Activated CD8-positive, alpha-beta memory T cell treated with anti-CD3 and anti-CD28 coated beads for 4 hours (primary cell): Measurements from ENCODE around the gene UBR4.
"Not testable (repeated sequence)": the region's sequence is repeated elsewhere in the genome, so short reads cannot be mapped to it uniquely, and the experiment has no call there.

Experiments used
- DNase-seq, 2 donors: peaks; one replicate each; pipeline ENCODE4 v3.0.0-alpha.2; 2020; ENCODE audit warnings: low read depth in 2 of 2

Gene UBR4

DNA sequence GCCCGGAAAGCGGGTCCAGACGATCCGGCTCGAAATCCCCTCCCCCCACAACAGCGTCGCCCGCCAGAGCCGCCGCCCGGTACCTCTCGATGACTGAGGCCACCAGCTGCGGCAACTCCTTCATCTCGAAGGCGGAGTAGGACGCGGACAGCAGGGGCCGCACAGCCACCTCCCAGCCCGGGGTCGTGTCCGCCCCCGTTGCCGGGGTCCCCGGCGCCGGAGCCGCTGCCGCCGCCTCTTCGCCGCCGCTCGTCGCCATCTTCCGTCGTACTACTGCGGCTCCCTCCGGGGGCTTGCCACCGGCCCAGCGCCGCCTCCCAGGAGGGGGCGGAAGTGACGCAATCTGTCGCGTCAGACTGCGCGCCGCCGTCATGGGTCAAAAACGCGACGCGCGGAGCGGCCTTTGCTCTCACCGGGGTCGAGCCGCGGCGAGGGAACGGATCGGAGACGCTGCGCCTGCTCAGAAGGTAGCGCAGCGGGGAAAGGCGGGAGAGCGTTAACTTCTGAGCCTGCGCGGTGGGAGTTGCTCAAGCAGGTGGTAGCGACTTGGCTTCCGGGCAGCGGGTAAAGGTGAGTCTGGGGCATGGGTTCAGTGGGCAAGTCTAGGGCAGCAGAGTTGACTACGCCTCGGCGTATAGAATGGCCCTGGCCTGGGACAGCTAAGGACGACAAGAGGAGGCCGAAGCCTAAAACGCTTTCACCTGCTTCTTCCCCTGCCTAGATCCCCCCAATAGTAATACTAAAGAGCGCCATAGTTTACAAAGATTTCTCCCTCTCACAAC lies at the start of gene UBR4:
Gene UBR4 (minus strand): TSS at position 277 of the 782 bp plus-strand sequence. CDS start 18 bp downstream, at position 259.
- DNase-seq = peak; percentile 92 to 95

DNA sequence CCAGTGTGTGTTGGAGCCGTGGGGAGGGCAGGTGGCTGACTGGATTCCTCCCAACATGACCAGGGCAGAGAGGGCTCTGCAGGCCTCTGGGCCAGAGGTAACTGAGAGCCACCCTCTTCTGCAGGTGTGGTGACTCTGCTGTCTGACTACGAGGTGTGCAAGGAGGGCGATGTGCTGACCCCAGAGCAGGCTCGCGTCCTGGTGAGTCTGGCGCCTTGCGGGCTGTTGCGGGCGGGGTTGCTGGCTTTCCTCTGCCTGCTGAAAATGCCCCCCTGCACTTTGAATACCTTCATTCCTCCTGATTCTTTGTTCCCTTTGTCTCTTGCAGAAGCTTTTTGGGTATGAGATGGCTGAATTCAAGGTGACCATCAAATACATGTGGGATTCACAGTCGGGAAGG lies 48.3 kb upstream of the UBR4 start:
- DNase-seq = no peak

DNA sequence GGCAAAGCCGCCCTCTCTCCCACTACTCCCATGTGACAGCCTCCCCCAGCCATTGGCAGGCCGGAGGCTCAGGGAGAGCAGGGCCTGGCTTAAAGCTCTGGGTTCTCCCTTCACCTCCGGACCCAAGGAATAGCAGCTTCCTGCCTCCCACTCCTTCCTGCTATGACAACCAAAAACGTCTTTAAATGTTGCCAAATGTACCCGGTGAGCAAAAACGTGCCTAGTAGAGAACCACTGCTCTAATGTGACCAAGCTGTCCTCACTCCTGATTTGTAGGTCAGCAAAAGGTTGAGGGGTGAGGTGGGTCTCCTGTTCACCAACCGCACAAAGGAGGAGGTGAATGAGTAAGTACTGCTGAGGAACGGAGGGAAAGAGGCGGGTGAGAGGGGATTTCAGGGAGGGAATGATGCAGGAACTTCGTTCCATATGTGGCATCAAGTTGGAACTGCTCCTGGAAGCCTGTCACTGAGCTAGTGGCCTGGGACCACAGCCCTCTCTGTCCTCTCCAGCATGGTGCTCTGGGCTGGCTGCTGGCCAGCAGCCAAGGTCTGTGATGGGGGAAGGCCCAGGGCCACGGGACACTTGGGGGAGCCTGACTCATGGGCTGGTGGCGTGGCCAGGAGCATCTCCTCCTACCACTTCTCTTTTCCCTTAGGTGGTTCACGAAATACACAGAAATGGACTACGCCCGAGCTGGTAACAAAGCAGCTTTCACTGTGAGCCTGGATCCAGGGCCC lies 47.3 kb upstream of the UBR4 start:
- no peak for DNase-seq

DNA sequence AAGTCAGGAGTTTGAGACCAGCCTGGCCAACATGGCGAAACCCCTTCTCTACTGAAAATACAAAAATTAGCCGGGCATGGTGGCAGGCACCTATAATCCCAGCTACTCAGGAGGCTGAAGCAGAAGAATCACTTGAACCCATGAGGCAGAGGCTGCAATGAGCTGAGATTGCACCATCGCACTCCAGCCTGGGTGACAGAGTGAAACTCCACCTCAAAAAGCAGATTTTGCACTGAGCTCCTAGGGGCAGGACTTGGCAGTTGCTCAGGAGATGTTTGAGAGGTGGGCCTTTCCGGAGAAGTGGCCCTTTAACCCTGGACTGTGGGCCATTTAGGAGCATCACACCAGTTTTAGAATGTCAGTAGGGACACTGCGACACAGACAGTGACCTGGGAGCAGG lies 46.2 kb upstream of the UBR4 start:
- DNase-seq = not testable (repeated sequence)

DNA sequence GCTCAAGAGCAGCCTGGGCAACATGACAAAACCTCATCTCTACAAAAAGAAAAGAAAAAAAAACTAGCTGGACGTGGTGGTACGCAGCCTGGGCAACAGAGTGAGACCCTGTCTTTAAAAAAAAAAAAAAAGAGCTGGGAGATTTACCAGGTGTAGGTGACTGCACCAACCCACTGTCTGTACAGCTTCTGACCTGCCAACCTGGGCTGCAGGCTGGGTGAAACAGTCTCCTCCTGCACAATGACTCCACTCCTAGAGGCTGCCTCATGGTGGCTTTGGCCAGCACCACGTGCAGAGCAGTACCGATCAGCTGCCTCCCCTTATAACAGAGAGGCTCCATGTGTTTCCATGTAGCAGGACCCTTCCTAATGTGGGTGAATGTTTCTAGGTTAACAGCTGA lies 45.2 kb upstream of the UBR4 start:
- DNase-seq = no peak

DNA sequence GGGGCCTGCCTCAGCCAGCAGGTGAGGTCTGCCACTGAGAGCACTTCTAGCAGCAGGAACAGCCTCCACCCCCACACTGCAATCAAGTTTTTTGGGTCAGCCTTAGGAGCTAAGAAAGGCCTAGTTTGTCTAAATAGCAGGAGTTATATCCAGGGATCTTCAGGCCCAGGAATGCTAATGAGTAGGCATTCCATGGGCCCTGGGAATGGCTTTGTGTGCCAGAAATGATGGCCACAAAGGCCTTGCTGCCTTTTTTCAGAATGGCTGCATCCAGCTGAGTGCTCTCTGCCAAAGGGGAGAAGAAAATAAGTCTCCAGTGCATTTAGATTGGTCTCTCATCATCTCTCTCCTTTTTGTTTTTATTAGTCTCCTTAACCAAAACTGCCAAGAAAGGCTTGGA lies 44.4 kb upstream of the UBR4 start:
- DNase-seq = no peak

DNA sequence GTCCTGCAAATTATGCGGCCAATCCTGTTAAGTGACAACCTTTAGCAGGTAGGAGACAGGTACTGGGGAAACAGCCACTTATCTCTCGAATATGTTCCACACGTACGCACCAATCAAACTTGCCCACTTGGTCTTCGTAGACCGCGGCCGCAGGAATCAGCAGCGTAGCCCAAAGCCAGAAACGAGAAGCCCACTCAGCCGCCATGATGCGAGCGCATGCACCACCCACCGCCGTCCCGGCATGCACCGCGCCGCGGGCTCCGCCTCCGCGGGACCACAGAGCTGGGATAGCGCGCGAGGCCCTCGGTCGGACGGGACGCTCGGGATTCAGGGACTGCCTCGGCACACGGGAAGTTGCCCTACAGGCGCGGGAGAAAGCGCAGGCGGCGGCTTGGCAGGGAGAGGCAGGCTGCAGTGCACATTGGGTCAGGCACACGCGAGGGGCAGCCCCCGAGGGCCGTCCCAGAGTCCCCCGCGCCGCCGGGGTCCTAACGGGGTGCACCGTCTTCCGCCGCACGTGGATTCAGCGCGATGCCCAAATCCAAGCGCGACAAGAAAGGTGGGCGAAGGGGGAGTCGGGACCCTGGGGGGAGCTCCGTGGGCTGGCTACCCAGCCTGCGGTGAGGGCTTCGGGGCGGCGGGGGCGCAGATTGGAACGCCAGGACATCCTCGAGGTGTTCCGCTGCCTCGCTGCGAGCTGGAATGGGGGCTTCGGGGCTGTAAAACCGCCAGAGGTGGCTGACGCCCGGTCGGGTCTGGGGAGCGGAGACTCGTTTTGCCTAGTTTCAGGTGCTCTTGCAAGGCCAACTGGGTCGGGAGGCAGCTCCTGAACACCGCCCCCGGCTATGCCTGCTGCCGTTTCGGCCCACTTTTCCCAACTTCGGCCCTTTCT lies 41.5 kb upstream of the UBR4 start, which contains the start of the genes EMC1 and MRTO4:
Gene EMC1 (minus strand): TSS at position 220 of the 892 bp plus-strand sequence. CDS start 15 bp downstream, at position 205.
Gene MRTO4 (plus strand): TSS at position 501 of the 892 bp plus-strand sequence. CDS start 31 bp downstream, at position 532.
- peak; percentile 74 to 78 for DNase-seq

DNA sequence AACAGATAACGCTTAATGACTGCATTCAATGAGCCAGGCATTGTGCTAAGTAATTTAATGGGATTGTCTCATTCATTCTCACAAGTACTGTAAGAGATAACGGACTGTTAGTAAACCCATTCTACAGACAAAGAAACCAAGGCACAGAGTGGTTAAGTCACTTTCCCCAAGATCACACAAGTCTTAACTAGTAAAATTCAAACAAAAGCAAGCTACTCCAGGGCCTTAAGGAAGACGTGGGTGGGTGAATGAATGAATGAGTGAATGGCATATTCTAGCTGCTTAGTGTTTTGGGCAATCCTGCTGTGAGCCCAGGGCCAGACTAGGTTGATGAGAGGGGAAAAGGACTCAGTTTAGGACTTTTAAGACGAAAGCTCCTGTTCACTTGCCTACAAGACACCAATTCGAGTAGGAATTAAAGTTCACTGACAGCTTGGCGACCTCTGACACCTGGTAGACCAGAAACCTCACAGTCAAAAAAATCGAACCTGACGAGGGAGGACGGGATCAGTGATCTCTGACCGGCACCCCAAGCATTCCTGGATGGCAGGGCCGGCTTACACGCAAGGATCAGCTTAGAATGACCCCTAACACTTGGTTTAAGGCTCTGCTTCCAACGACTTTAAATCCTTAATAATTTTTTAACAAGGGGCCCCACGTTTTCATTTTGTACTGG lies 40.7 kb upstream of the UBR4 start:
- DNase-seq = no peak

DNA sequence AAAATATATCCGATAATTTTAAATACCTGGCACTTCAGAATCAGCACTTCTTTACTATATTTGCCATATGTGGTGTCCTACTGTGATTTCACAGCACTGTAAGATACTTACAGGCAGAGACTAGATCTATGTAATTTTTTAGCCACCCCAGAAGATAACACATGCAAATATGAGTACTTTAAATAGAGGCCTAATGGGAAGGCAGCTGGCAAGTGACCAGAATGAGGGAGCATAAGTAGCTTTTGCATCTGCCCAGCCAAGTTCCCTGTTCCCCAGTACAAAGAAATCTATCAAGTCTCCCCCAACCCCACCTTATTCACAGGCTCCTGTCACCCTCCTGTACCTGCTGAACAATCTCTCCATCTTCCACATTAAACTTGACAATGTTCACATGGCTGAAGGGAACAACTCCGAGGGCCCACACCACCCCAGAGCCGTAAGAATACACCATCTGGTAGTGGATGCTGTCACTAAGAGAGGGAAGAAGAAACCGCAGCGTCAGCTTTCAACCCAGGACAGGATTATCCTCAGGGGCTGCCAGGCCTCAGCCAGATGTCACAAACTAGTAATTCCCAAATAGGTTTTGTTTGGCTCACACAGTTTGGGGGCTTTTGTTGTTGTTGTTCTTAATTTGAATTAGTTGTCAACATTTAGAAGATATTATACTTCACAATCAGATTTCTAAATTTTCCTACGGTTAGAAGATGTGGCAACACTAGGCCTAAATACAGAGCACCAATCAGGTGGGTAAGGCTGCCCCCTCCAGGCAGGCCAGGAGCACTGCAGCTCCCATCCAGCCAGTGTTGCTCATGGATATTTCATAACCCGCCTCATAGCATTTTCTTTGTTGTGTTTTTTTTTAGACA lies 30.8 kb upstream of the UBR4 start:
- peak; percentile 17 to 29 for DNase-seq

DNA sequence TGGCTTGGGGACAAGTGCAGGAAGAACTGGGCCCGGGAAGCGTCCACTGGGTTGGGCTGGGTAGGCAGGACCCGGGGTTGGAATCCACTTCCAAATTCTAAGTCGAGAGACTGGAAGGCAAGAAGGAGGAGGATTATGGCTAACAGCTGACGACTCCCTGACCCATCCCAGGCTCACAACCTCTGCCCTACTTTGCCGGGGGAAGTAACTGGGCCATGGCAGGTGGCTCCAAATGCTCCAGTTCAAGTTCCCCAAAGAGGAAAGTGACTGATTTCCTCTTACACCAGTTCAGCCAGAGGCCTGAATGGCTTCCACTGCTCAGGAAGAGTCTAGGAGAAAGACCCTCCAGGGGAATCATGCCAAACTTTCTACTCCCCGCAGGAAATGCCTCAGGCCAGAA lies 29.8 kb upstream of the UBR4 start:
- DNase-seq = no peak

DNA sequence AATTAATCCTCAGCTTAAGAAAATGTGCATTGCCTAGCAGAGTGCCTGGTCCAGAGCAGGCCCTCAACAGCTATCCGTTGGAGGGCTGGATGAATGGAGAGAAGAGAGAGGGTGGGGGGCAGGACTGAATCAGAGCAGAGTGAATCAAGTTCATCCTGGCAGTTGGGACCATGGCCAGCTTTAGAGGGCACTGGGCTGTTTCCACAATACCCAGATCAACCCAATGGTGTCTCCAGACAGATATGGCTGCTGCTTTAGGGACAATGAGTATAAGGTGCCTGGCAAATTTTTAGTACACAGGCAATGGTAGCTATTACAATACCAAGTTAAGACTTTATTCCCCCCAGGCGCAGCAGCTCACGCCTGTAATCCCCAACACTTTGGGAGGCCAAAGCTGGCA lies 24.2 kb upstream of the UBR4 start:
- DNase-seq = no peak

DNA sequence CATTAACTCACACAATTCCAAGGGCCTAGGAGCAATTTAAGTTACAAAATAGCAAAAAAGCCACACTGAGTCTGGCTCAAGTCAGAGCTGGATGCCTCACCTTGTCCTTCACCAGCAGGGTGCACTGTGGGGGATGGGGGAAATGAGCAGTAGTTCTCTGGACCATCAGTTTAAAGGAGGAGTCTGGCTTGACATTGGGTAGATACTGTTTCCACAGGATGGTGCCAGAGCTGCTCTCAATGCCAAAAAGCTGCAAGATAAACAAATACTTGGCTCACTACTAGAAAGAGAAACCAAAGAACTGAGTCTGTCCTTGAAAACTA lies 22.4 kb upstream of the UBR4 start:
- DNase-seq = no peak

DNA sequence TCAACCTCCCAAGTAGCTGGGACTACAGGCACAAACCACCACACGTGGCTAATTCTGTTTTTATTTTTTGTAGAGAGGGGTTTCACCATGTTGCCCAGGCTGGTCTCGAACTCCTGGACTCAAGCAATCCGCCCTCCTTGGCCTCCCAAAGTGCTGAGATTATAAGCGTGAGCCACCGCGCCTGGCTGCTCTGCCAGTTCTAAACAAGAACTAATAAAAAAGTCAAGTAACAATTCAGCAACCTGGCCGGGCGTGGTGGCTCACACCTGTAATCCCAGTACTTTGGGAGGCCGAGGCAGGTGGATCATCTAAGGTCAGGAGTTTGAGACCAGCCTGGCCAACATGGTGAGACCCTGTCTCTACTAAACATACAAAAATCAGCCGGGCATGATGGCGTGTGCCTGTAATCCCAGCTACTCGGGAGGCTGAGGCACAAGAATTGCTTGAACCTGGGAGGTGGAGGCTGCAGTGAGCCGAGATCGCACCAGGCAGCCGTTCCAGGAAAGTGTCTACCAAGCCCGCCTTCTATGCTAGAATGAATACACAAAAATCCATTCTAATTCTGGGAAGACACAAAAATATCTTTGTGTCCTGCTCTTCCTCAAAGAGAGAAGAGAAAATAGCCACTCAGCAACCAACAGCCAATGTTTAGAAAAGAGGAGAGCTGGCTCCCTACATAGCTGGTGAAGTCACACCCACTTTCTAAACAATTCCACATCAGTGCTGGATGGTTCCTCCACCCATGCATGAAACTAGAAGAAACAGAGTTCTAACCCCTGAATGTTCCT lies 21.9 kb upstream of the UBR4 start:
- not testable (repeated sequence) for DNase-seq

DNA sequence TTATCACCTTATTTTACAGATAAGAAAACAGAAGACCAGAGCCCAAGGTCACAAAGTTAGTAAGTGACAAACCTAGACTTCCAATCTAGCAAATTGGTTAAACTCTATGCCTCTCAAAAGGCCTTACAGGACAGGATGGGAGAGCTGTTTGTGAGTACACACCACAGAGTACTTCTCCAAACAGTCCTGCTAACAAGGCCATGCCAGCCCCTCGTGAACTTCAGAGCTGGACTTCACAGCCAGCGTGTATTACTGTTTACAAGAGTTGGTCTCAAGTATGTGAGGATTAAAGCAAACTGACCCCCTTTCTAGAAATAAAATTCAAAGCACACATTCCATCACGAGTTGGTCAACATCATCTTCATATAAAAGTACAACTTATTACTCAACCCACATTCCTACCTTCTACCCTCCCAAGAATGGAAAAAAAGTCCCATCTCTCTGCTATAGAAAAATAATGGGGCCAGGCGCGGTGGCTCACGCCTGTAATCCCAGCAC lies 19.8 kb upstream of the UBR4 start:
- DNase-seq = no peak

DNA sequence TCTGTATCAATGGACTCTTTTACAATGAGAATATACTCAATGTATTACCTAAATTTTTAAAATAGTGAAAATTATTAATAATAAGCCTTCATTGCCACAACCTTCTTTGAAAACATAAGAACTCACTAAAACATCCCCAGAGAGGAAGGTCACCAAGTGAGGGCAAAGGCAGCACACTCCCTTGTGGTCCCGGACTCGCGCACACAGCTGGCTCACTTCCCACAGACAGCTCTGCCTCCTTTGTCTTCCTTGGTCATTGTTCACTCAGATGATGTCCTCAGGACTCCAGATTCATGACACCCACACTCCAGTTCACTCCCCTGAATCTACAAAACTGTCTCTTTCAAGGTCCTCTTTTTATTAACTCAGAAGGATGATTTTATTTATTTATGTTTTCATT lies 19.2 kb upstream of the UBR4 start:
- DNase-seq = no peak

DNA sequence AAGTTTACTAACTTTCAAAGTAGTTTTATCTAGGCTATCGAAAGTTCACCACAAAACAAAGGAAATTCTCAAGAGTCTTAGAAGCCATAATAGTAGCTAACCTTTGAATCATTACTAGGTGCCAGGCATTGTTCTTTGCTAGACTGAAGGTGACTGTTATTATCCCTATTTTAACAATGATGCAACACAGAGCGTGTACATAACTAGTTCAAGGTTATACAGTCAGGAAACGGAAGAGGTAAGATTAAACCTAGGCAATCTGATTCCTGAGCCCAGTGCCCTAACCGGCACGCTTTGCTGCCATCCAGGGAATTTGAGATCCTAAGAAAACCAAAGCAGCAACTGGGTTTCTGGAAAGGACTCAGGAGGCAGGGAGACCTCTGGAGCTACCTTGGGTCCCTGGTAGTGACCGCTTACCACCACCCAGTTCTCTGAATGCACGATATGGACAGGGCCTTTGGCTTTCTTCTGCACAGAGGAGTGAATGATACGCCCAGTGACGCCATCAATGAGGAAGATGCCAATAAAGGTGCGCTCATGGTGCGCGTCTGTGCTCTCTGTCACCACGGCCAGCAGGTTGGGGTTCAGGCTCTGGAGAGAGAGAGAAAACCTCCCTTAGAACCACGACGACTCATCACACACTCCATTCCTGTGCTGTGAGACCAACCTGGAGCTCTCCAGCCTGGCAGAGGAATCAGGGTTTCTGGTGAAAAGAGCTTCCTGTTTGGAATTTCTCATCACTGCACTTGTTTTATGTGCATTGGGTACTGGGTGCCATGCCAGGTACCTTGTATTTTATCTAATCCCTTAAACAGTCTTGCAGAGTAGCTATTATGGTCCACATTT lies 13.1 kb upstream of the UBR4 start:
- no peak for DNase-seq

DNA sequence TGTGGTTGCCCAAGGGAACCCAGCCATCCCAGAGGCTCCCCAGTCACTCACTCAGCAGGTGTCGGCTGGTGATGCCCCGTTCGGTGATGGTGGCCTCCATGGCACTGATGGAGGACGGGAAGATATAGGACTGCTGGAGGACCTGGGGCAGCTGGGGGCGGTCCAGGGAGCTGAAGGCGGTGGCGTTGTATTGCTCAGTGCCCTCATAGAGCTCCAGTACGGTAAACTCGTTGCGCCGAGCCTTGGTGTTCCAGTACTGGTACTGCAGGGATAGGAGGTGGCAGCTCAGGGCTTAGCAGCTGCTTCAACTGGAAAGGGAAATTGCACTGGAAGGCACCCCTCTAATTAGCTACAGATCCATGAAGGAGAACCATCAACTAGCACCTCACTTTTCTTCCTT lies 12.5 kb upstream of the UBR4 start:
- no peak for DNase-seq

DNA sequence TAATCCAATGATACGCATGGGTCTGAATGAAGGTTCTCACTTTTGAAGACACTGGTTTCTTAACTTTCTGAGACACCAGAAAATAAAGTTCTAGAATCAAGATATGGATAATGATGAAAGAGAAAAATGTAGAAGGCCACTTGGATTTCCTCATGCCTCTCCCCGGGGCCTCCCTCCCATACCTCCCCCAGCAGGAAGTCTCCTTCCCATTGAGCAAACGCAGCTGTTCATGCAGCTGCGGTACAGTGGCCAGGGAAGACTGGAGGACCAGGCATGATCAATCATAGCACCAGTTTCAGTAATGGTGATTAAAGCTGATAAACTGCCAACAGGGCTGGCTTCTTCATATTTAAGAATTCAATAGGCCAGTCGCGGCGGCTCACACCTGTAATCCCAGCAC lies 10.9 kb upstream of the UBR4 start:
- DNase-seq = no peak
